ENCODE results near the gene CAPNS2.

DNA sequence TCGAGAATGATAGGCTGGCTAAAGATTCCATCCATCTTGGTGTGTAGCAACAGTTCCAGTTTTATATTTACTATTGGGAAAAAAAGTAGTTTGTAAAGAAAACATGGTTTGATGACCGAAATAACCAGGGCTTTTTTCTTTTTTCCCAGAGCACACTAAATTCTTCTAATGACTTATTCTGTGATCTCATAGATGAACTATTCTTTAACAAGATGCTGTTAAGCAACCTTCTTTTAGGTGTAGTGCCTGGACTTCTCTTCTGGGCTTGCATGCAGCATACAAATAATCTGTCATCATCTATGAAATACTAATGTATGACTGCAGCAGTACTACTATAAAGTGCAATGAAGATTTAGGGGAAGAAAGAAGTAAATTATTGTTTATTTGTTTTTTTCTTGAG is 11.0 kb upstream of the CAPNS2 start:
- TF ChIP-seq EZH2 (IDR thresholded peaks at IDR 0.05; ENCODE audit: borderline replicate concordance, low read length): no peak
- TF ChIP-seq CTCF (conservative IDR thresholded peaks at IDR 0.05 in 1 of 2, IDR thresholded peaks at IDR 0.05 in 1 of 2; ENCODE audit: extremely low read depth in 1 of 2, insufficient read depth in 1 of 2, low read depth in 1 of 2, low read length in 2 of 2): no peak

Data from mammary epithelial cell (primary cell).